Activated B cell treated with CpG ODN at 0.5 μM for 24 hours (primary cell): ENCODE results near the gene PCGF1. TPM values are rescaled to one million over a fixed set of nuclear protein-coding genes. Genes with fewer than 3 reads are reported as not detected.

Source experiments
- ATAC-seq: fragments of 200-7000 bp; cut with Tn5 transposase; one replicate; pipeline ENCODE4 v1.10.0; 2021; ENCODE audit warnings: low read depth, mild to moderate bottlenecking, moderate library complexity
- CTCF ChIA-PET: fragments of 350-600 bp; sonication (Branson Sonifier 250); formaldehyde crosslinking; loops from one replicate; lab custom pipeline; 2021; ENCODE audit warnings: antibody characterized with exemption; lab: Charles Lee
- POLR2A ChIA-PET: fragments of 350-600 bp; sonication (Branson Sonifier 250); formaldehyde crosslinking; loops from one replicate; lab custom pipeline; 2021; ENCODE audit warnings: antibody characterized with exemption; lab: Charles Lee
- DNase-seq: peaks from one replicate; pipeline ENCODE4 v3.0.0; 2022
- H3K27ac Mint-ChIP-seq: one replicate; pipeline ENCODE4 v1.8.0; 2020; ENCODE audit warnings: mixed read lengths
- H3K27me3 Mint-ChIP-seq: one replicate; pipeline ENCODE4 v1.8.0; 2021; ENCODE audit warnings: mixed read lengths
- H3K36me3 Mint-ChIP-seq: one replicate; pipeline ENCODE4 v1.8.0; 2021; ENCODE audit warnings: low read depth, mixed read lengths
- H3K4me1 Mint-ChIP-seq: one replicate; pipeline ENCODE4 v1.8.0; 2021; ENCODE audit warnings: mixed read lengths
- H3K4me3 Mint-ChIP-seq: one replicate; pipeline ENCODE4 v1.8.0; 2020; ENCODE audit warnings: mild to moderate bottlenecking, mixed read lengths
- H3K9me3 Mint-ChIP-seq: one replicate; pipeline ENCODE4 v1.8.0; 2020; ENCODE audit warnings: mixed read lengths
- CTCF ChIP-seq: fragments of 200-600 bp; IDR thresholded peaks from one replicate; pipeline ENCODE4 v1.8.0; 2022; ENCODE audit warnings: antibody characterized with exemption, mild to moderate bottlenecking
- intact Hi-C: fragments of 100-400 bp; cut with micrococcal nuclease; formaldehyde crosslinking; loops from one replicate; pipeline ENCODE4 v1.15.1; 2024
- total RNA-seq: library from RNA; stranded (reverse); gene quantifications from 2 replicates; pipeline ENCODE4 v1.2.3, GENCODE V29; 2022

PCGF1 gene
- total RNA-seq, 1 donor from 2014 or later, result 34.7 TPM

DNA sequence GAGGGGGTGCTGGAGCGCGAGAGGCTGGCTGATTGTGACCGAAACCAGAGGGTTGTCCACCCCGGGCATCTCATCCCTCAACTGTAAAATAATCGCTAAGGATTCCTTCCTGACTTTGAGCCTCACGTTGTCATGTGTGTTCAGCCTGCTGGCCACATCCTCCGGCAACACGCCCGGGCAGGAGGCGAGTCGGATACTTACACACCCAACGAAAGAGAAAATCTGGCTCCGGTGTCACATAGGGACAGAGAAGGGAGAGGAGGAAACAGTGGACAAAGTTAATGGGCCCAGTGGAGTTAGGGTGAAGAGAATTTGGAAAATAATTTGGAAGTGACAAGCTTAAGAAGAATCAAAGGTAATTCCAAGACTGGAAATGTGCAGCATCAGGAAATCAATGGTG, 9.2 kb upstream of the PCGF1 start:
- H3K4me1 Mint-ChIP-seq, result peaks cover 28% of the 10 kb centered on the region
- H3K27ac Mint-ChIP-seq, result no peak overlapping the region
- TF ChIP-seq CTCF, result no peak
- DNase-seq (no peak), ATAC-seq (no peak)
- H3K27me3 Mint-ChIP-seq, result peaks cover 54% of the 10 kb centered on the region
- no peaks in the 10 kb centered on the region for H3K9me3 Mint-ChIP-seq
- peak overlapping the region; percentile 78 for H3K4me3 Mint-ChIP-seq
- intact Hi-C loops, result loop anchor here (1.0 to 10.0 kb wide), 3 partner anchors 9 to 342 kb away; partner anchors contain the start of genes AUP1, HTRA2, MOB1A and PCGF1
- CTCF ChIA-PET, result interaction anchor here (1.1 kb wide), 1 partner anchor 9 kb away, joined by 3 read pairs; the partner anchor contains the start of gene PCGF1
- H3K36me3 Mint-ChIP-seq, result no peaks in the 10 kb centered on the region
- POLR2A ChIA-PET, result interaction anchor here (0.6 to 3.9 kb wide), 8 partner anchors 9 to 68 kb away, joined by 3 to 18 read pairs (median 4); partner anchors contain the start of genes AUP1, DQX1, HTRA2 and LBX2

DNA sequence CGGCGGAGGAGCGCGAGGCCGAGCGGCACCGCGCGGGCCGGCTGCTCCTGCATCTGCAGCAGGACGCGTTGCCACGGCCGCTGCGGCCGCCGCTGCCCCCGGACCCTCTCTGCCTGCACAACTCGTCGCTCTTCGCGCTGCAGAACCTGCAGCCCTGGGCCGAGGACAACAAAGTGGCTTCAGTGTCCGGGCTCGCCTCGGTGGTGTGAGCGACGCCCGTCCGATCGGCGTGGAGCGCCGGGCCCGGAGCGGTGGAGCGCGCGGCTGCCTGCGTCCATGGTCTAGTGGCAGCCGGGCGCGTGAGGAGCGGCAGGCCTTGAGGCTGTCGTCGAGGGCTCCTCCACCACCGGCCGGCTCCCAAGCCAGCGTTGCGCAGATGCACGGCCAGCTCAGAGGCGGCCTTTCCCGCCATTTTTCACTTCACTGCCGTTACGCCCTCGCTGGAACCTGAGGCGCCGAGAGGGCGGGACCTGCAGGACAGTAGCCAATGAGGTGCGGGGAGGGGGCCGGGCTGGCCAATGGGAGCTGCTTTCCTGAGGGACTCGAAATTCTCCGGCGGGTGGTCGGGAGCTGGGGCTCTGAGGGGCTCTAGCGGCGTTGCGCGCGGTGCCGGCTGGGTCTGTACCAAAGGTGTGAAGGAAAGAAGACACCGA, 8.6 kb upstream of the PCGF1 start:
- Mint-ChIP-seq H3K27me3 (peaks cover 57% of the 10 kb centered on the region), H3K4me3 (peak overlapping the region; percentile 78), H3K27ac (no peak overlapping the region), H3K4me1 (peaks cover 28% of the 10 kb centered on the region), H3K9me3 (no peaks in the 10 kb centered on the region), H3K36me3 (no peaks in the 10 kb centered on the region)
- ATAC-seq (peak; percentile 87), DNase-seq (peak; percentile 66)
- intact Hi-C loops, result loop anchor here (1.0 to 10.0 kb wide), 4 partner anchors 9 to 341 kb away; partner anchors contain the start of genes AUP1, HTRA2, LBX2 and MOB1A
- ChIA-PET CTCF (interaction anchor here (1.1 kb wide), 1 partner anchor 9 kb away, joined by 3 read pairs; the partner anchor contains the start of gene PCGF1), POLR2A (interaction anchor here (0.6 to 3.9 kb wide), 9 partner anchors 9 to 68 kb away, joined by 3 to 18 read pairs (median 3); partner anchors contain the start of genes AUP1, DQX1, HTRA2 and LBX2)
- no peak for TF ChIP-seq CTCF

DNA sequence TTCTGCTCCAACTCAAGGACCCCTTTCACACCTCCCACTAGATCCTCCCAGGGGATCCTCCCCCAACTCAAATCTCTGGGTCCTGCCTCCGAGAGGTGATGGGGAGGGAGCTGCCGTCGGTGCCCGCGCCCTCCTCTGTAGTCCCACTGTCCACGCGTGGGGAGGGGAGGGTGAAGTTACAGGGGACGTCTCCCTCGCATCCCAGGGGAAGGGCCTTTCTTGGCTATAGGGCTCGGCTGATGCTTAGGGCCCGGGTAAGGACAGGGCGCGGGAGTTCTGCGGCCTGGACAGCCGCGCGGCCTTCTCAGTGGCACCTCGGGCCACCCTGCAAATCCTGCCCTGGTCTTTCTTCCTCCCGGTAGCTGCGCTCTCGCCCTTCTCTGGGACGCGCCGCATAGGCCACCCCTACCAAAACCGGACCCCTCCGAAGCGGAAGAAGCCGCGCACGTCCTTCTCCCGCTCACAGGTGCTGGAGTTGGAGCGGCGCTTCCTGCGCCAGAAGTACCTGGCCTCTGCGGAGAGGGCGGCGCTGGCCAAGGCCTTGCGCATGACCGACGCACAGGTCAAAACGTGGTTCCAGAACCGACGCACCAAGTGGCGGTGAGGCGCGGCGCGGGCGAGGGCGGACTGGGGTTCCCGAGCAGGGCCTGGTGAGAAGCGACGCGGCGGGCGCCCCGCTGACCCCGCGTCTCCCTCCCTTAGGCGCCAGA, 7.9 kb upstream of the PCGF1 start:
- CTCF ChIA-PET, result interaction anchor here (1.1 kb wide), 1 partner anchor 8 kb away, joined by 3 read pairs; the partner anchor contains the start of gene PCGF1
- H3K27me3 Mint-ChIP-seq, result peaks cover 59% of the 10 kb centered on the region
- DNase-seq (peak; percentile 26), ATAC-seq (no peak)
- TF ChIP-seq CTCF, result no peak
- no peaks in the 10 kb centered on the region for H3K36me3 Mint-ChIP-seq
- POLR2A ChIA-PET, result interaction anchor here (0.9 to 3.9 kb wide), 5 partner anchors 8 to 58 kb away, joined by 3 to 18 read pairs (median 8); partner anchors contain the start of genes AUP1, HTRA2, PCGF1 and WBP1
- no peaks in the 10 kb centered on the region for H3K9me3 Mint-ChIP-seq
- H3K27ac Mint-ChIP-seq, result no peak overlapping the region
- intact Hi-C loops, result loop anchor here (2.0 to 10.0 kb wide), 2 partner anchors 17 to 341 kb away; partner anchors contain the start of genes LBX2 and MOB1A
- peak overlapping the region; percentile 66 for H3K4me3 Mint-ChIP-seq
- H3K4me1 Mint-ChIP-seq, result peaks cover 28% of the 10 kb centered on the region

DNA sequence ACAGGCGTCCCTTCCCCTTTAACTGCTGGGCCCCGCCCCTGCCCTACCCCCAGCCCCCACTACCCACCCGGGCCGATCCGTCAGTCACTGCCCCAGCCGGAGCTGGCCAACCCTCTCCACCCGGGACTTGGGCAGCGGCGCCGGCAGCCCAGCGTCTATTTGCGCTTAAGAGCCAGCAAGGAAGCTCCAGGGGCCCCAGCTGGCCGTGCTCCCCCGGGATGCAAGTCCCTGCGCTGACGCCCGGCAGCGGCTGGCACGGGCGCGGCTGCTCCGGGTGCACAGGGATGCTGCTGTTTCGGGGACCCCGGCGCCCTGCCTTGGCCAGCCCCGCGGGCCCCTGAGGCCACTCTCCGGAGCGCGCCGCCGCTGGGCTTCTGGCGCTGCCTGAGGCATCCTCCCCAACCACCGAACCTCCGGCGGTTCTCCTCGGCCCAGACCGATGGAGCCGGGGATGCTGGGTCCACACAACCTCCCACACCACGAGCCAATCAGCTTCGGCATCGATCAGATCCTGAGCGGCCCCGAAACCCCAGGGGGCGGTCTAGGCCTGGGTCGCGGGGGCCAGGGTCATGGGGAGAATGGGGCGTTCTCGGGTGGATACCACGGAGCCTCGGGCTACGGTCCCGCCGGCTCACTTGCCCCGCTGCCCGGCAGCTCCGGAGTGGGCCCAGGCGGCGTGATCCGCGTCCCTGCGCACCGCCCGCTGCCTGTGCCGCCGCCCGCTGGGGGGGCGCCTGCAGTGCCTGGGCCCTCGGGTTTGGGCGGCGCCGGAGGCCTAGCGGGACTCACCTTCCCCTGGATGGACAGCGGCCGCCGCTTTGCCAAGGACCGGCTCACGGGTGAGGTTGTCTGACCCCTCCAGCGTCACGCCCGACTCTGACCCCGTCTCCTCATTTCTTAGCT, 7.1 kb upstream of the PCGF1 start, which contains the start of gene TLX2:
TSS of gene TLX2 (plus strand) at position 83 of the 903 bp plus-strand sequence. CDS start at position 440, 357 bp downstream.
- peak; percentile 30 for DNase-seq
- Mint-ChIP-seq H3K4me1 (peaks cover 28% of the 10 kb centered on the region), H3K4me3 (peak within 1 kb of the TSS; percentile 66), H3K9me3 (no peaks in the 10 kb centered on the region), H3K27ac (no peak within 1 kb of the TSS), H3K36me3 (no peaks in the 10 kb centered on the region), H3K27me3 (peaks cover 52% of the 10 kb centered on the region)
- TF ChIP-seq CTCF, result no peak
- intact Hi-C loops, result loop anchor here (2.0 to 10.0 kb wide), 2 partner anchors 16 to 340 kb away; partner anchors contain the start of genes LBX2 and MOB1A
- no peak for ATAC-seq
- POLR2A ChIA-PET, result interaction anchor here (0.6 to 3.9 kb wide), 6 partner anchors 7 to 265 kb away, joined by 3 to 18 read pairs (median 3); partner anchors contain the start of genes MOGS and MRPL53
- CTCF ChIA-PET, result interaction anchor here (1.3 kb wide), 1 partner anchor 73 kb away, joined by 3 read pairs; no protein-coding TSS in a partner anchor
